ENCODE measurements around the gene IFIT1.

IFIT1 gene

DNA sequence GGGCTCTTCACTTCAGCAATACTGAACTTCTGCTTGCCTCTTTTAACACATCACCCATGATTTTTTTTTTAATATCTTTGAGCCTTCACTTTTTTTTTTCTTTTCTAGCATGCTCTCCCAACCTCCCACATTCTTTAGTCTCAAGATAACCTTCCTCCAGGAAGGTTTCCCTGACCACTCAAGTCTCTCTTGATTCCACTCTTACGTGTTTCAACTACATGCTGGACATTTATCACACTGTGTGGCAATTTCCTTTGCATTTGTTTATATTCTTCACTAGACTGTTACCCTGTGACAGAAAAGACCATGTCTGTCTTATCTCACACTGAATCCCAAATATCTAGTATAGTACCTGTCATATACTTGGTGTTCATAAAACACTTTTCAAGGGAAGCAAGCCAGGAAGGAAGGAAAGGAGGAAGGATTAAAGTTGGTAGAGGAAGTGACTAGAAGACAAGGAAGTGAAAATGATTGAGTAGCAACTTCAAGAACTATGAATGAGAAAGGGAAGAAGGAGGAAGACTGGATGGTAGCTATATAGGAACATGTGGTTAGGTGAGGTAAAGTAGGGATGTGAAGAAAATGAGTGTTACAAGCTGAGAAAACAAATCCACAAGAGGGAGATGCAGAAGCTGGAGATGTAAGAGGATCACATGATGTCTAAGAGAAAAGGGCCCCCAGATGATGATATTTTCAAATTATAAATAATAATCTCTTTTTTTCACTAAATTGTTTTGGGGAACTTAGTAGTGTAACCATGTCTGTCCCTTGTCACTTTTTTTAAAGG is 62.3 kb downstream of the IFIT1 start:
- no peak for DNase-seq (ENCODE audit: extremely low spot score)
- POLR2A ChIA-PET: no interaction called here
- TF ChIP-seq, protein P1, sequence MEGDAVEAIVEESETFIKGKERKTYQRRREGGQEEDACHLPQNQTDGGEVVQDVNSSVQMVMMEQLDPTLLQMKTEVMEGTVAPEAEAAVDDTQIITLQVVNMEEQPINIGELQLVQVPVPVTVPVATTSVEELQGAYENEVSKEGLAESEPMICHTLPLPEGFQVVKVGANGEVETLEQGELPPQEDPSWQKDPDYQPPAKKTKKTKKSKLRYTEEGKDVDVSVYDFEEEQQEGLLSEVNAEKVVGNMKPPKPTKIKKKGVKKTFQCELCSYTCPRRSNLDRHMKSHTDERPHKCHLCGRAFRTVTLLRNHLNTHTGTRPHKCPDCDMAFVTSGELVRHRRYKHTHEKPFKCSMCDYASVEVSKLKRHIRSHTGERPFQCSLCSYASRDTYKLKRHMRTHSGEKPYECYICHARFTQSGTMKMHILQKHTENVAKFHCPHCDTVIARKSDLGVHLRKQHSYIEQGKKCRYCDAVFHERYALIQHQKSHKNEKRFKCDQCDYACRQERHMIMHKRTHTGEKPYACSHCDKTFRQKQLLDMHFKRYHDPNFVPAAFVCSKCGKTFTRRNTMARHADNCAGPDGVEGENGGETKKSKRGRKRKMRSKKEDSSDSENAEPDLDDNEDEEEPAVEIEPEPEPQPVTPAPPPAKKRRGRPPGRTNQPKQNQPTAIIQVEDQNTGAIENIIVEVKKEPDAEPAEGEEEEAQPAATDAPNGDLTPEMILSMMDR (IDR thresholded peaks at IDR 0.05; ENCODE audit: control extremely low read depth, extremely low read depth, low read depth, missing control alignments): no peak
- CTCF ChIA-PET: interaction anchor here (0.9 to 1.2 kb wide), 2 partner anchors 8 to 9 kb away, joined by 3 read pairs; no protein-coding TSS in a partner anchor

Measured in GM10248 (cell line).